A549 (cell line): ENCODE measurements around the gene HBE1. TPM values are rescaled to one million over a fixed set of nuclear protein-coding genes. Genes with fewer than 3 reads are reported as not detected.

Experiments
- ATAC-seq, 2 experiments: fragments of 200-7000 bp in 1 of 2; fragments of >200 bp in 1 of 2; cut with Nextera tagmentation in 1 of 2; cut with Tn5 transposase in 1 of 2; 3 replicates each; pipeline versions ENCODE4 v1.8.0 to v1.9.1; 2018 to 2020; ENCODE audit warnings: mild to moderate bottlenecking in 1 of 2, moderate library complexity in 1 of 2
- CTCF ChIA-PET: fragments of 300-600 bp; sonication (Branson Sonifier 250); formaldehyde crosslinking; extraction: SDS; loops from one replicate; lab custom pipeline; 2021; ENCODE audit warnings: antibody characterized with exemption, inconsistent platforms; lab: Yijun Ruan, JAX
- POLR2A ChIA-PET: fragments of 350-600 bp; formaldehyde crosslinking; extraction: SDS; loops from one replicate; lab custom pipeline; 2021; ENCODE audit warnings: antibody characterized with exemption, inconsistent platforms; lab: Yijun Ruan, JAX
- DNase-seq, 2 experiments: peaks; one replicate each; pipeline versions ENCODE4 v3.0.0 to v3.0.0-alpha.2; 2011 to 2016; ENCODE audit warnings: low read depth in 1 of 2, low spot score in 1 of 2
- FAIRE-seq: peaks from 2 replicates; lab custom pipeline; 2011; peaks lifted over from hg19 to GRCh38; lab: Jason Lieb, UNC
- H3K27ac ChIP-seq, 2 experiments: fragments of >200 bp; sonication (Bioruptor Twin); formaldehyde crosslinking; 3 replicates each; pipeline ENCODE4 v1.5.1; 2016 to 2017
- H3K4me1 ChIP-seq: fragments of >200 bp; sonication (Bioruptor Twin); formaldehyde crosslinking; 3 replicates; pipeline ENCODE4 v1.6.1; 2016
- H3K4me2 ChIP-seq: fragments of >200 bp; sonication (Bioruptor Twin); formaldehyde crosslinking; 3 replicates; pipeline ENCODE4 v1.6.1; 2016
- H3K4me3 ChIP-seq: fragments of >200 bp; sonication (Bioruptor Twin); formaldehyde crosslinking; 3 replicates; pipeline ENCODE4 v1.5.1; 2016
- H3K9me3 ChIP-seq: fragments of >200 bp; sonication (Bioruptor Twin); formaldehyde crosslinking; 3 replicates; pipeline ENCODE4 v1.6.1; 2016
- BHLHE40 ChIP-seq: IDR thresholded peaks from 2 replicates; pipeline ENCODE4 v1.6.1; 2012; ENCODE audit warnings: low read depth, low read length, inconsistent platforms
- CEBPB ChIP-seq, 2 experiments: fragments of >200 bp in 1 of 2; sonication (Bioruptor Twin) in 1 of 2; formaldehyde crosslinking in 1 of 2; IDR thresholded peaks; 2 replicates each; pipeline ENCODE4 v1.6.1; 2012 to 2016
- CHD2 ChIP-seq: fragments of 150-350 bp; IDR thresholded peaks from 2 replicates; pipeline ENCODE4 v1.6.1; 2014; ENCODE audit warnings: low read length; ENCODE audit not compliant: partially characterized antibody
- EHF ChIP-seq: fragments of 250-450 bp; sonication (Bioruptor Pico); IDR thresholded peaks from 2 replicates; pipeline ENCODE4 v1.5.0; 2020; ENCODE audit warnings: mild to moderate bottlenecking
- EP300 ChIP-seq, 2 experiments: fragments of >200 bp; sonication (Bioruptor Twin); formaldehyde crosslinking; IDR thresholded peaks; 2 replicates in 1 of 2; 3 replicates in 1 of 2; pipeline ENCODE4 v1.6.1; 2016 to 2017
- FOSB ChIP-seq: fragments of 250-450 bp; sonication (Bioruptor Pico); IDR thresholded peaks from 2 replicates; pipeline ENCODE4 v1.5.0; 2020; ENCODE audit warnings: mild to moderate bottlenecking, moderate library complexity
- FOSL2 ChIP-seq, 2 experiments: fragments of 450-650 bp in 1 of 2; fragments of >200 bp in 1 of 2; sonication (Bioruptor Twin) in 1 of 2; formaldehyde crosslinking; IDR thresholded peaks; 2 replicates each; pipeline versions ENCODE4 v1.5.0 to v1.6.1; 2016 to 2020; ENCODE audit warnings: mild to moderate bottlenecking in 1 of 2, moderate library complexity in 1 of 2
- HDAC2 ChIP-seq: fragments of 200-600 bp; sonication (generic); IDR thresholded peaks from 2 replicates; pipeline ENCODE4 v1.6.1; 2016
- HOXA7 ChIP-seq: fragments of 250-450 bp; sonication (Bioruptor Pico); IDR thresholded peaks from 2 replicates; pipeline ENCODE4 v1.5.0; 2020; ENCODE audit warnings: mild to moderate bottlenecking, moderate library complexity
- HOXB5 ChIP-seq: fragments of 250-450 bp; sonication (Bioruptor Pico); IDR thresholded peaks from 2 replicates; pipeline ENCODE4 v1.5.0; 2020; ENCODE audit warnings: mild to moderate bottlenecking, moderate library complexity
- KDM5A ChIP-seq: fragments of 200-600 bp; sonication (generic); IDR thresholded peaks from 2 replicates; pipeline ENCODE4 v1.6.1; 2016; ENCODE audit warnings: antibody characterized with exemption, mild to moderate bottlenecking
- POLR2A ChIP-seq: IDR thresholded peaks from 2 replicates; pipeline ENCODE4 v1.6.1; 2012; ENCODE audit warnings: mild to moderate bottlenecking, low read length
- RAD21 ChIP-seq, 2 experiments: fragments of >200 bp in 1 of 2; sonication (Bioruptor Twin) in 1 of 2; formaldehyde crosslinking in 1 of 2; IDR thresholded peaks in 1 of 2; conservative IDR thresholded peaks in 1 of 2; 2 replicates in 1 of 2; 3 replicates in 1 of 2; pipeline ENCODE4 v1.6.1; 2012 to 2018; ENCODE audit warnings: inconsistent platforms in 1 of 2
- RARB ChIP-seq: fragments of 250-450 bp; sonication (Bioruptor Pico); IDR thresholded peaks from 2 replicates; pipeline ENCODE4 v1.8.0; 2021; ENCODE audit warnings: mild to moderate bottlenecking, moderate library complexity
- RNF2 ChIP-seq: fragments of 200-600 bp; sonication (generic); IDR thresholded peaks from 2 replicates; pipeline ENCODE4 v1.6.1; 2016; ENCODE audit warnings: low read depth, mild to moderate bottlenecking, antibody characterized with exemption, moderate library complexity, borderline replicate concordance
- TFCP2L1 ChIP-seq: fragments of 250-450 bp; sonication (Bioruptor Pico); IDR thresholded peaks from 2 replicates; pipeline ENCODE4 v1.5.0; 2021; ENCODE audit warnings: mild to moderate bottlenecking
- ZC3H11A ChIP-seq: fragments of 450-650 bp; IDR thresholded peaks from 2 replicates; pipeline ENCODE4 v1.6.1; 2014; ENCODE audit warnings: antibody characterized with exemption, mild to moderate bottlenecking
- ZFP36 ChIP-seq: fragments of 450-650 bp; IDR thresholded peaks from 2 replicates; pipeline ENCODE4 v1.6.1; 2014; ENCODE audit warnings: borderline replicate concordance; ENCODE audit not compliant: partially characterized antibody
- WGBS: methylation state at CpG from one replicate; pipeline ENCODE4 v1.1.6; 2017; ENCODE audit errors: missing lambda C conversion rate; 5-methylcytosine and 5-hydroxymethylcytosine counted together
- polyA plus RNA-seq, 4 experiments: library from polyadenylated mRNA; depleted of rRNA in 3 of 4; stranded (reverse); fragments of >200 nt; fragmentation: RNase III in 1 of 4; extraction: RNeasy Plus Mini Kit Qiagen cat#74134 plus additional on column Dnase treatment in 1 of 4; gene quantifications; 2 replicates in 3 of 4; 3 replicates in 1 of 4; pipeline ENCODE4 v1.2.3, GENCODE V29; 2011 to 2017
- TF ChIP-seq, protein P1 (sequence below): fragments of 150-350 bp; IDR thresholded peaks from 2 replicates; pipeline ENCODE4 v1.6.1; 2014; ENCODE audit warnings: low read depth, mild to moderate bottlenecking, low read length
- TF ChIP-seq, protein P2 (sequence below): IDR thresholded peaks from 2 replicates; pipeline ENCODE4 v1.6.1; 2012; ENCODE audit warnings: low read depth, borderline replicate concordance
- TF ChIP-seq, protein P3 (sequence below): fragments of >200 bp; sonication (Bioruptor Twin); formaldehyde crosslinking; IDR thresholded peaks from 2 replicates; pipeline ENCODE4 v1.6.1; 2016
- TF ChIP-seq, protein P4 (sequence below): fragments of 250-450 bp; sonication (Bioruptor Pico); IDR thresholded peaks from 2 replicates; pipeline ENCODE4 v1.5.0; 2020; ENCODE audit warnings: low read depth, mild to moderate bottlenecking, moderate library complexity

HBE1 gene
- polyA plus RNA-seq, 2 of the 4 experiments (the other 2 are of a cell fraction) = 0.32 TPM; not detected in 1

DNA sequence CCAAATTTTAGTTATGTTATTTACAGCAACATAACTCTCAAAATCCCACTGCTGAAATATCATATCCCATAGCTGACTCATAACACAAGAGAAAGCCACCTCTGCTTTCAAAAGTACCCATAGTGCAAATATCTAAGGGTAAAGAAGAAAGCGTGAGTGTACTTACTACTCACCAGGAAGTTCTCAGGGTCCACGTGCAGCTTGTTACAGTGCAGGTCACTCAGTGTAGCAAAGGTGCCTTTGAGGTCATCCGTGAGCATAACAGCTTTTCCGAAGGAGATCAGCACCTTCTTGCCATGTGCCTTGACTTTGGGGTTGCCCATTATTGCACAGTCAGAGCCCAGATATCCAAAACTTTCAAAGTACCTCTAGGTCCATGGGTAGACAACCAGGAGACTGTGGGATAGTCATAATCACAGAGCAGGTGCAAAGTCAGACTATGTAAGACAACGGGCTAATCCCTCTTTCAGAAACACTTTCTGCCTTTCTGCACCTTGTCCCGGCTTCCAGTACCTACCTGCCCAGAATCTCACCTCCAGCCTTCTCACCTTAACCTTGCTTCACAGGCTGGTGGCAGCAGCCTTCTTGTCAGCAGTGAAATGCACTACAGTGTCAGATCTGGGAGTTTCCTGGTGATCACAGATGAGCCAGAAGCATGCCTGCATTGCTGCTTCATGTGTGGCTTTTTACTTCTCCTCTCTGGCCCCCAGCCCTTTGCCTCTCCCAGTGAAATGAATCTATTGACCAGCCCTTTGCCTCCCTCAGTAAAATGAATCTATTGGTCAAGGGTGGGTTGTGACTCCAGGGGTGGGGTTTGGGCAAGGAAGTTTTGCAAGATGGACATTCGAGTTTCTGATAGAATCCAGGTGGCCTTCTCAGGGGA lies 26.6 kb downstream of the HBE1 start:
- no peak for TF ChIP-seq EHF
- TF ChIP-seq, protein P1, sequence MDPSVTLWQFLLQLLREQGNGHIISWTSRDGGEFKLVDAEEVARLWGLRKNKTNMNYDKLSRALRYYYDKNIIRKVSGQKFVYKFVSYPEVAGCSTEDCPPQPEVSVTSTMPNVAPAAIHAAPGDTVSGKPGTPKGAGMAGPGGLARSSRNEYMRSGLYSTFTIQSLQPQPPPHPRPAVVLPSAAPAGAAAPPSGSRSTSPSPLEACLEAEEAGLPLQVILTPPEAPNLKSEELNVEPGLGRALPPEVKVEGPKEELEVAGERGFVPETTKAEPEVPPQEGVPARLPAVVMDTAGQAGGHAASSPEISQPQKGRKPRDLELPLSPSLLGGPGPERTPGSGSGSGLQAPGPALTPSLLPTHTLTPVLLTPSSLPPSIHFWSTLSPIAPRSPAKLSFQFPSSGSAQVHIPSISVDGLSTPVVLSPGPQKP = no peak
- TF ChIP-seq, protein P2, sequence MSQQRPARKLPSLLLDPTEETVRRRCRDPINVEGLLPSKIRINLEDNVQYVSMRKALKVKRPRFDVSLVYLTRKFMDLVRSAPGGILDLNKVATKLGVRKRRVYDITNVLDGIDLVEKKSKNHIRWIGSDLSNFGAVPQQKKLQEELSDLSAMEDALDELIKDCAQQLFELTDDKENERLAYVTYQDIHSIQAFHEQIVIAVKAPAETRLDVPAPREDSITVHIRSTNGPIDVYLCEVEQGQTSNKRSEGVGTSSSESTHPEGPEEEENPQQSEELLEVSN = no peak
- no peak for TF ChIP-seq FOSB (CRISPR knock-in tag)
- TF ChIP-seq TFCP2L1 (CRISPR knock-in tag) = no peak
- no peak for TF ChIP-seq RARB (CRISPR knock-in tag)
- TF ChIP-seq POLR2A = no peak
- no peak for TF ChIP-seq RAD21 (conservative IDR thresholded peaks at IDR 0.05 in 1 of 2, IDR thresholded peaks at IDR 0.05 in 1 of 2)
- TF ChIP-seq BHLHE40 = no peak
- TF ChIP-seq, protein P3, sequence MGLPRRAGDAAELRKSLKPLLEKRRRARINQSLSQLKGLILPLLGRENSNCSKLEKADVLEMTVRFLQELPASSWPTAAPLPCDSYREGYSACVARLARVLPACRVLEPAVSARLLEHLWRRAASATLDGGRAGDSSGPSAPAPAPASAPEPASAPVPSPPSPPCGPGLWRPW = no peak
- TF ChIP-seq CHD2 = no peak
- no peak for TF ChIP-seq HOXA7 (CRISPR knock-in tag)
- no peak for TF ChIP-seq FOSL2 (IDR thresholded peaks at IDR 0.05)
- TF ChIP-seq FOSL2 (CRISPR knock-in tag; IDR thresholded peaks at IDR 0.05) = no peak
- no peak for FAIRE-seq
- no peak overlapping the region for H3K4me3 ChIP-seq
- ATAC-seq = no peak; a peak in 1 of 6 replicates
- CTCF ChIA-PET = no interaction called here
- H3K4me1 ChIP-seq = no peaks in the 10 kb centered on the region
- WGBS = 34% methylated on average over 7 of the region's 7 CpGs
- POLR2A ChIA-PET = no interaction called here
- DNase-seq = no peak
- no peaks in the 10 kb centered on the region for H3K9me3 ChIP-seq
- no peak overlapping the region for H3K4me2 ChIP-seq
- no peak overlapping the region for H3K27ac ChIP-seq

DNA sequence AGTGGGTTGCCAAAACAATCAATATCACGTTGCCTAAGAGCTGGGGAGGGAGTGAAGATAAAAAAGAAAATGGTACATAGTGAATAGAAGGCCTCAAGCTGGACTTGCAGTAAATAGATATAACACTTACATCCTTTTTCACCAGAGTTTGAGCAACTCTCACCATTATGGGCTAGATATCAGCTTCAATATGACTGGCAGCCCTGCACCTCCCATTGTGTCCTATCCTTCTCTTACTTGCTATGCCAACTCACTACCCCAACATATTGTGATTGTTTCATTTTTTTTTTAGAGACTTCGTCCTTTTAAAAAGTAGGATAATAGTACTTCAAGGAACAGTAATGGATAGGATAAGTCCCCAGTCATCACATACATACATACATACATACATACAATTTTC lies 27.5 kb downstream of the HBE1 start:
- ATAC-seq (no peak), FAIRE-seq (no peak), DNase-seq (no peak)
- 19% methylated on average over 2 of the region's 2 CpGs for WGBS
- Histone ChIP-seq H3K27ac (no peak overlapping the region), H3K4me1 (no peaks in the 10 kb centered on the region), H3K4me3 (no peak overlapping the region), H3K4me2 (no peak overlapping the region), H3K9me3 (no peaks in the 10 kb centered on the region)
- ChIA-PET CTCF (interaction anchor here (1.0 kb wide), 1 partner anchor 10 kb away, joined by 3 read pairs; no protein-coding TSS in a partner anchor), POLR2A (no interaction called here)
- TF ChIP-seq, protein P4, sequence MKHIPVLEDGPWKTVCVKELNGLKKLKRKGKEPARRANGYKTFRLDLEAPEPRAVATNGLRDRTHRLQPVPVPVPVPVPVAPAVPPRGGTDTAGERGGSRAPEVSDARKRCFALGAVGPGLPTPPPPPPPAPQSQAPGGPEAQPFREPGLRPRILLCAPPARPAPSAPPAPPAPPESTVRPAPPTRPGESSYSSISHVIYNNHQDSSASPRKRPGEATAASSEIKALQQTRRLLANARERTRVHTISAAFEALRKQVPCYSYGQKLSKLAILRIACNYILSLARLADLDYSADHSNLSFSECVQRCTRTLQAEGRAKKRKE (CRISPR knock-in tag) = no peak
- TF ChIP-seq EP300 (IDR thresholded peaks at IDR 0.05) (no peak), CHD2 (no peak), ZC3H11A (no peak), HDAC2 (no peak), HOXB5 (CRISPR knock-in tag) (no peak), ZFP36 (no peak), KDM5A (no peak), CEBPB (IDR thresholded peaks at IDR 0.05) (no peak), BHLHE40 (no peak), RNF2 (no peak)
